Measurements from ENCODE around the gene MIOS. TPM values are rescaled to one million over a fixed set of nuclear protein-coding genes. Genes with fewer than 3 reads are reported as not detected.

The MIOS gene
- total RNA-seq, 1 donor from 2014 or later = 15.1 TPM

GRCh38 chr7:7565746-7566650 lies 686 bp upstream of the MIOS start:
- no peak for TF ChIP-seq CTCF (IDR thresholded peaks at IDR 0.05)
- Mint-ChIP-seq H3K4me1 (ENCODE audit: low read depth) (peaks cover 28% of the 10 kb centered on the region), H3K36me3 (ENCODE audit: low read depth) (peaks cover 1% of the 10 kb centered on the region), H3K27me3 (ENCODE audit: low read depth) (no peaks in the 10 kb centered on the region), H3K9me3 (ENCODE audit: low read depth) (peaks cover 1% of the 10 kb centered on the region), H3K4me3 (ENCODE audit: unreplicated experiment) (no peak overlapping the region), H3K27ac (ENCODE audit: unreplicated experiment) (no peak overlapping the region)
- no peak for DNase-seq (ENCODE audit: low spot score)

DNA sequence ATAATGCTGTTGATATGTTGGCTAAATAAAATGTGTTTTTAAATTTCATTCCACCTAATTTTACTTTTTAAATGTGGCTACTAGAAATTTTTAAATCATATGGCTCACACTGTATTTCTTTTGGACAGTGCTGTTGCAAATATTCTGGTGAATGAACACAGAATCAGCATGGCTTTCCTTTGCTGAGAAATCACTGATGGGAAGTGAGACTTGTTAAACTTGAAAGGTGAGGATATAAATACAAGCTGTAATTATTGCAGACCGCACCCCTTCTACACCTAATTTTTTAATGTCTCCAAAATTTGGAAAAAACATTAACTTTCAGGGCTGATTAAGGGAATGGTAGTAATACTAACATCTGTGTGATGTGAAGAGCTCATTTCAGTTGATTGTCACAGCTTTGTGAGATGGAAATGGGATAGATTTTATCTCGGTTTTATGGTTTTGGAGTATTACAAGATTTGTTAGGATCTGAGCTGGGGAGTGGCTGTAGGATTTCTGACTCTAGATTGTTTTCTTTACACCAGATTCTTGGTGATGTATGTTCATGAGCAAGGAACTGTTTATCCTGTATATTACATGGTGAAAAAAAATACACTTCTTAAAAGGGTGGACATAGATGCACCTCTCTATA lies 1.3 kb downstream of the MIOS start:
- peak overlapping the region; percentile 14 for H3K27ac Mint-ChIP-seq (ENCODE audit: unreplicated experiment)
- DNase-seq (ENCODE audit: low spot score) = no peak
- no peaks in the 10 kb centered on the region for H3K9me3 Mint-ChIP-seq (ENCODE audit: low read depth)

DNA sequence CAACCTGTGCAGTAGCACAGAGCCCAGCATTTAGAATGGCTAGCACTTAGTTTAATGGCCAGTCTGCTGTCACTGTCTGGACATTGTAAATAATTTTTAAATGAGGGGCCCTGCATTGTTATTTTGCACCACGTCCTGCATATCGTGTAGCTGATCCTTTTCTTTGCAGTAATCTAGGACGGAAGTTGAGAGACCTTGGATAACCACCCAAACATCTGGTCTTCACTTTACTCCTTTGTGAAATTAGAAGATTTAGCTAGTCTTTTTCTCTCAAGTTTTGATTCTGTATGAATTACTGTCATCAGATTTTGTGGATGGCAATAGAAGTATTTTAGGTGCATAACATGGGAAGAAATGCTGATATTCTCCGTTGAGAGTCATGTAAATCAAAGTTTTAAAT lies 1.9 kb downstream of the MIOS start:
- TF ChIP-seq CTCF (IDR thresholded peaks at IDR 0.05) = no peak
- peaks cover 26% of the 10 kb centered on the region for H3K4me1 Mint-ChIP-seq (ENCODE audit: low read depth)
- DNase-seq (ENCODE audit: low spot score) = no peak
- peaks cover 1% of the 10 kb centered on the region for H3K36me3 Mint-ChIP-seq (ENCODE audit: low read depth)
- H3K9me3 Mint-ChIP-seq (ENCODE audit: low read depth) = no peaks in the 10 kb centered on the region
- H3K4me3 Mint-ChIP-seq (ENCODE audit: unreplicated experiment) = peak overlapping the region; percentile 74
- no peaks in the 10 kb centered on the region for H3K27me3 Mint-ChIP-seq (ENCODE audit: low read depth)
- no peak overlapping the region for H3K27ac Mint-ChIP-seq (ENCODE audit: unreplicated experiment)

More for the DNA sequence above, 1.3 kb downstream of the MIOS start:
- peak overlapping the region; percentile 74 for H3K4me3 Mint-ChIP-seq (ENCODE audit: unreplicated experiment)
- H3K36me3 Mint-ChIP-seq (ENCODE audit: low read depth) = peaks cover 1% of the 10 kb centered on the region
- no peaks in the 10 kb centered on the region for H3K27me3 Mint-ChIP-seq (ENCODE audit: low read depth)
- H3K4me1 Mint-ChIP-seq (ENCODE audit: low read depth) = peaks cover 26% of the 10 kb centered on the region
- TF ChIP-seq CTCF (IDR thresholded peaks at IDR 0.05) = no peak

DNA sequence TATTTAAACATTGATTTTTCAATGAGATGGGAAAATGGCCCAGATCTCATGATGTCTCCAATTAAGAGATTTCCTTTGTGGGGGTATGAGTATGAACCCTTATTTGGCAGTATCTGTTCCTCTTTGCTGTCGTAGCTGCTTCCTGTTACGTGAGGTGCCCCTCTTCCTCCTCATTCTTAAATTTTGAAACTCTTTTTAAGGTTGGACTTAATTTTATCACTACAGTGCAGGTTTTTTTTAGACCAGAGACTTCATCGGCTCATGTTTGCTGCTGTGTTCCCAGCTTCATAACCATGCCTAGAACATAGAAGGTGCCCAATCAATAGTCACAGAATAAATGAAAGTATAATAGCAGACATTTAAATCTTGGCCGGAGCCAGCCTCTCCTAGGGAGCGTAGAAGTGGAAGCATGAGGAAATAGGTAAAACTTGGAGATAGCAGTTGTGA lies 2.4 kb downstream of the MIOS start:
- DNase-seq (ENCODE audit: low spot score) = no peak
- Mint-ChIP-seq H3K4me3 (ENCODE audit: unreplicated experiment) (no peak overlapping the region), H3K9me3 (ENCODE audit: low read depth) (no peaks in the 10 kb centered on the region), H3K4me1 (ENCODE audit: low read depth) (peaks cover 26% of the 10 kb centered on the region), H3K27ac (ENCODE audit: unreplicated experiment) (no peak overlapping the region), H3K27me3 (ENCODE audit: low read depth) (no peaks in the 10 kb centered on the region), H3K36me3 (ENCODE audit: low read depth) (peaks cover 1% of the 10 kb centered on the region)
- TF ChIP-seq CTCF (IDR thresholded peaks at IDR 0.05) = no peak

DNA sequence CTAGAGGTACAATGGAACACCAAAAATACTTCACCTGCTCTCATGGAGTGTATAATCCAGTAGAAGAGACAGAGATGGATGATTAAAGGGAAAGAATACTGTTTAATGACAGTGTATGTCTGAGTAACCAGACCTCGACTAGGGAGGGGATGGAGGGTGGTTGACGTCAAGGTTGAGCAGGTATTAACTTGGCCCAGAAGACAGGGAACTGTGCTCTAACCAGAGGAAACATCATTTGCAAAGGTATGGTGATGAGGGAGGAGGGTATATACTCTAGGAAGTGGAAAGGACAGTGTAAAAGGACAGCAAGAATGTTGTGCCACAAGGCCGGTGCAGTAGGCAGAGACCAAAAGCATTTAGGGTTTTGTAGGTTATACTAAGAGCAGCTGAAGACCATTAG lies 2.9 kb downstream of the MIOS start:
- no peaks in the 10 kb centered on the region for H3K9me3 Mint-ChIP-seq (ENCODE audit: low read depth)
- no peak for TF ChIP-seq CTCF (IDR thresholded peaks at IDR 0.05)
- H3K36me3 Mint-ChIP-seq (ENCODE audit: low read depth) = peaks cover 1% of the 10 kb centered on the region
- H3K27me3 Mint-ChIP-seq (ENCODE audit: low read depth) = no peaks in the 10 kb centered on the region
- no peak overlapping the region for H3K4me3 Mint-ChIP-seq (ENCODE audit: unreplicated experiment)
- no peak overlapping the region for H3K27ac Mint-ChIP-seq (ENCODE audit: unreplicated experiment)
- H3K4me1 Mint-ChIP-seq (ENCODE audit: low read depth) = peaks cover 26% of the 10 kb centered on the region
- DNase-seq (ENCODE audit: low spot score) = no peak
